PFSK-1 (cell line): Measurements from ENCODE around the gene PREP.

Experiments
- FOXP2 ChIP-seq: optimal IDR thresholded peaks from 2 replicates; pipeline ENCODE3; 2011; ENCODE audit warnings: borderline replicate concordance, control low read depth, inconsistent platforms; ENCODE audit not compliant: insufficient read depth; ENCODE audit errors: extremely low read length, extremely low read depth
- POLR2AphosphoS5 ChIP-seq: IDR thresholded peaks from 2 replicates; pipeline ENCODE4 v1.6.1; 2012; ENCODE audit warnings: low read depth, mild to moderate bottlenecking, control low read depth, low read length, moderate library complexity
- REST ChIP-seq, 2 experiments: IDR thresholded peaks; 2 replicates each; pipeline versions ENCODE4 v1.6.1 to v1.8.0; 2011 to 2012; ENCODE audit warnings: low read depth in 2 of 2, low read length in 2 of 2, control low read depth in 1 of 2, inconsistent platforms in 1 of 2, mild to moderate bottlenecking in 1 of 2, moderate library complexity in 1 of 2; ENCODE audit not compliant: insufficient read depth in 1 of 2
- SIN3A ChIP-seq: IDR thresholded peaks from 2 replicates; pipeline ENCODE4 v1.6.1; 2012; ENCODE audit warnings: mild to moderate bottlenecking, low read length, moderate library complexity, borderline replicate concordance; ENCODE audit not compliant: insufficient read depth

- TF ChIP-seq POLR2AphosphoS5: no peak
- TF ChIP-seq SIN3A: no peak
- no peak for TF ChIP-seq FOXP2
- no peak for TF ChIP-seq REST (IDR thresholded peaks at IDR 0.05; ENCODE audit: insufficient read depth in 1 of 2, low read depth in 2 of 2, low read length in 2 of 2)
Observed at GRCh38 chr6:105388392-105388791, 14.5 kb downstream of the PREP start.
